Activated CD4-positive, alpha-beta T cell treated with anti-CD3 and anti-CD28 coated beads, Interleukin-2, amount 10 ng/mL, durations not matched to agents 7 days and 5 days (primary cell): ENCODE results near the gene ZHX3. TPM values are rescaled to one million over a fixed set of nuclear protein-coding genes. Genes with fewer than 3 reads are reported as not detected.

ENCODE experiments used
- CTCF ChIA-PET: fragments of 350-600 bp; sonication (Branson Sonifier 250); formaldehyde crosslinking; loops from one replicate; lab custom pipeline; 2021; ENCODE audit warnings: antibody characterized with exemption; lab: Charles Lee
- POLR2A ChIA-PET: fragments of 350-600 bp; sonication (Branson Sonifier 250); formaldehyde crosslinking; loops from one replicate; lab custom pipeline; 2021; ENCODE audit warnings: antibody characterized with exemption; lab: Charles Lee
- DNase-seq: peaks from one replicate; pipeline ENCODE4 v3.0.0-alpha.2; 2020
- H3K27ac Mint-ChIP-seq: one replicate; pipeline ENCODE4 v1.8.0; 2021; ENCODE audit warnings: mild to moderate bottlenecking, moderate library complexity, mixed read lengths
- H3K27me3 Mint-ChIP-seq: one replicate; pipeline ENCODE4 v1.8.0; 2021; ENCODE audit warnings: mixed read lengths
- H3K36me3 Mint-ChIP-seq: one replicate; pipeline ENCODE4 v1.8.0; 2021; ENCODE audit warnings: low read depth, mixed read lengths
- H3K4me1 Mint-ChIP-seq: one replicate; pipeline ENCODE4 v1.8.0; 2021; ENCODE audit warnings: mixed read lengths
- H3K4me3 Mint-ChIP-seq: one replicate; pipeline ENCODE4 v1.8.0; 2021; ENCODE audit warnings: mild to moderate bottlenecking, moderate library complexity, mixed read lengths
- H3K9me3 Mint-ChIP-seq: one replicate; pipeline ENCODE4 v1.8.0; 2021; ENCODE audit warnings: mixed read lengths
- total RNA-seq, 2 experiments: library from RNA; stranded (reverse); gene quantifications; one replicate each; pipeline ENCODE4 v1.2.3, GENCODE V29; 2021

Gene ZHX3
- total RNA-seq, 2 experiments from 2014 or later: 8.6 to 10.2 TPM

- peaks cover 26% of the 10 kb centered on the region for H3K4me1 Mint-ChIP-seq
- DNase-seq: no peak
- no peak overlapping the region for H3K4me3 Mint-ChIP-seq
- H3K27me3 Mint-ChIP-seq: no peaks in the 10 kb centered on the region
- ChIA-PET CTCF (no interaction called here), POLR2A (no interaction called here)
- no peaks in the 10 kb centered on the region for H3K9me3 Mint-ChIP-seq
- H3K36me3 Mint-ChIP-seq: peaks cover 50% of the 10 kb centered on the region
- H3K27ac Mint-ChIP-seq: no peak overlapping the region
These were observed 139.9 kb downstream of the ZHX3 start for GRCh38 chr20:41177636-41178035.

DNA sequence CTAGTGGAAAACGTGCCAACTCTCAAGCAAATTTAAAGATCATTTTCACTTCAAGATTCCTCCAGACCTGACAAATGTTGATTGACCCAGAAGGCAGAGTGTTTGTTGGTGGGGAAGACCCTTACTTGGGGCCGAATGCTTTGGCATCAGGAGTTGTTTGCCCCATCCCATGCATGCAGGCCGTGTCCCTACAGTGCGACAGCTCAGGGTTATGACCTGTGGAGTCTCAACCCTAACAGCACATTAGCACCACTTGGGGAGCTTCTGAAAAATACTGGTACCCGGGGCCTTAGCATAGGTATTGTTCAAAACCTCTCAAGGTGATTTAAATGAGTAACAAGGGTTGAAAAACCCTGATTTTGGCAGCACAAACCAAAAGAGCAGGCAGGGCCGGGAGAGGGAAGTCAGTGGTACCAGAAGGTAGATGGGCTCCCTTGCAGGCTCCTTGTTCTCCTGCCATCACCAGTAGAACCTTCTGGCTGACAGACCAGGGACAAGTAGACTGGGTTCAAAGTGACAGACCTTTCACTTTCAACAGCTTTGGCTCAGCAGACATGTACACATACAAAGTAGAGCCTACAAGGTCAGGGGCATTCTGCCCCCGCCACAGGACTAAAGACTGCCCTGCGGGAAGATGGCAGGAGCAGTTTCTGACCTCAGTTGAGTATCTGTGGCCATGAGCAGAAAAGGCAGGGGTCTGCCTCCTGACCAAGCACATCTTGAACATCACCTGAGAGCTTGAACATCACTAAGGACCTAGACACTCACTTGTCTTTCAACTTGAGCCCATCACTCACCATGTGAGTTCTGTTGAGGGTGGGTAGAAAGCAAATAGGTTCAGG is 140.6 kb downstream of the ZHX3 start:
- H3K36me3 Mint-ChIP-seq: peaks cover 54% of the 10 kb centered on the region
- H3K27ac Mint-ChIP-seq: no peak overlapping the region
- no peaks in the 10 kb centered on the region for H3K27me3 Mint-ChIP-seq
- H3K4me3 Mint-ChIP-seq: no peak overlapping the region
- no peaks in the 10 kb centered on the region for H3K9me3 Mint-ChIP-seq
- POLR2A ChIA-PET: no interaction called here
- CTCF ChIA-PET: interaction anchor here (0.7 to 2.2 kb wide), 3 partner anchors 19 to 209 kb away, joined by 3 to 6 read pairs (median 4); no protein-coding TSS in a partner anchor
- DNase-seq: no peak
- peaks cover 22% of the 10 kb centered on the region for H3K4me1 Mint-ChIP-seq

DNA sequence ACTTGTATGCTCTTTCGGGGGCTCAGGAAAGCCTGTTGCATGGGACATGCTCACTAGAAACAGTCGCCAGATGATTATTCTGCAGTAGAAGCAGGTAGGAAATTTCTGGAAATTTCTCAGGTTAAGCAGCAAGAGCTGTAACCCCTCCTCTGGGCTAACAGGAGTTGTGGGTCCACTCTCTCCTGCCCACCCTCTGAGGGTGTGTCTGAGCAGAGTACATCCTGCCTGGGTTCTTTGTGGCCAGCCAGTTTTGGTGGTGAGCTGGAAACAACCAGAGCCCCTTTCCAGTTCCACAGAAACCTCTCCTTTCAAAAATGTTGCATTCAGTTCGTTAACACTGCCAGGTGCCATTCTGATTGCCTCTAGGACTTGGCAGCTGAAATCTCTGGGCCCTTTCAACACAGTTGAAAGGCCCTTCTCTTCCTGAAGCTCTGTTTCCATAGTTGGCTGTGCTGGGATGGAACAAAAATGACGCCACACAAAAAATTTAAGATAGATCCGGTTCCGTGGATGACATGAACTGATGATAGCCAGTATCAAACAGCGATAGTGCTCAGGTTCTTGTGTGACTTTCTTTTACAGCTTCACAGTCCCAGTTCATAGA is 141.7 kb downstream of the ZHX3 start:
- Mint-ChIP-seq H3K27ac (no peak overlapping the region), H3K4me3 (no peak overlapping the region), H3K4me1 (peaks cover 21% of the 10 kb centered on the region), H3K9me3 (no peaks in the 10 kb centered on the region), H3K27me3 (no peaks in the 10 kb centered on the region), H3K36me3 (peaks cover 59% of the 10 kb centered on the region)
- ChIA-PET CTCF (interaction anchor here (1.8 to 2.2 kb wide), 2 partner anchors 18 to 208 kb away, joined by 4 to 6 read pairs; no protein-coding TSS in a partner anchor), POLR2A (no interaction called here)
- no peak for DNase-seq

- Mint-ChIP-seq H3K4me1 (peaks cover 26% of the 10 kb centered on the region), H3K4me3 (no peak overlapping the region), H3K27me3 (no peaks in the 10 kb centered on the region), H3K36me3 (peaks cover 61% of the 10 kb centered on the region), H3K9me3 (no peaks in the 10 kb centered on the region), H3K27ac (no peak overlapping the region)
- DNase-seq: no peak
- CTCF ChIA-PET: interaction anchor here (2.2 kb wide), 1 partner anchor 207 kb away, joined by 6 read pairs; no protein-coding TSS in a partner anchor
- POLR2A ChIA-PET: no interaction called here
These were observed 142.3 kb downstream of the ZHX3 start for GRCh38 chr20:41175201-41175651.

- H3K27ac Mint-ChIP-seq: peak overlapping the region; percentile 67
- POLR2A ChIA-PET: no interaction called here
These were observed 142.7 kb downstream of the ZHX3 start for GRCh38 chr20:41174782-41175181.

DNA sequence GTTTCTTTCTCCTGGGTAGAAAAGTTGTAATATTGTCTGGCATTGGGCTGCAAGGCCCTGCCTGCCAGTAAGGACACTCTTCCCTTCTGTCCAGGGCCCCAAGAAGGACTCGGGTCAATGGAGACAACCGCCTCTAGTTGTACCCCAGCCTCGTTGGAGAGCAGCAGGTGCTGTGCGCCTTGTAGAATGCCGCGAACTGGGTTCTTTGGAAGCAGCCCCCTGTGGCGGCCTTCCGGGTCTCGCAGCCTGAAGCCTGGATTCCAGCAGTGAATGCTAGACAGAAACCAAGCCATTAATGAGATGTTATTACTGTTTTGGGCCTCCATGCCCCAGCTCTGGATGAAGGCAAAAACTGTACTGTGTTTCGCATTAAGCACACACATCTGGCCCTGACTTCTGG is 143.2 kb downstream of the ZHX3 start:
- POLR2A ChIA-PET: no interaction called here

More at GRCh38 chr20:41174782-41175181, 142.7 kb downstream of the ZHX3 start:
- H3K4me3 Mint-ChIP-seq: no peak overlapping the region
- H3K4me1 Mint-ChIP-seq: peaks cover 26% of the 10 kb centered on the region
- no peak for DNase-seq
- CTCF ChIA-PET: interaction anchor here (2.2 kb wide), 1 partner anchor 207 kb away, joined by 6 read pairs; no protein-coding TSS in a partner anchor
- no peaks in the 10 kb centered on the region for H3K27me3 Mint-ChIP-seq
- peaks cover 63% of the 10 kb centered on the region for H3K36me3 Mint-ChIP-seq
- no peaks in the 10 kb centered on the region for H3K9me3 Mint-ChIP-seq

DNA sequence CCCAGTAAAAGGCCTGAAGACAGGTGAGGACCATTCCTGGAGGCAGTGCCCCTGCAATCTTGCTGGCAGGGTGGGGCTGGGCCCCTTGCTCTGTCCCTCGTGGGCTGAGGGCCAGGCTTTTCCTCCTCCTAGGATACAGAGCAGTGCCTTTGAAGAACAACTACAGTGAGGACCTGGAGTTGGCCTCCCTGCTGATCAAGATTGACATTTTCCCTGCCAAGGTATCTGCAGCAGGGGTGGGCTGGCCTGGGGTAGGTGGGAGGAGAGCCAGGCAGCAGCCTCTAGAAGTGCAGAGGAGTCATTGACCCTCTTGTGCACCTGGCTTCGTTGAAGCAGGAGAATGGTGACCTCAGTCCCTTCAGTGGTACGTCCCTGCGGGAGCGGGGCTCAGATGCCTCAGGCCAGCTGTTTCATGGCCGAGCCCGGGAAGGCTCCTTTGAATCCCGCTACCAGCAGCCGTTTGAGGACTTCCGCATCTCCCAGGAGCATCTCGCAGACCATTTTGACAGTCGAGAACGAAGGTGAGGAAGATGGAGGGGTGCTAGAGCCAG is 143.7 kb downstream of the ZHX3 start:
- no peak for DNase-seq
- Mint-ChIP-seq H3K4me3 (no peak overlapping the region), H3K27ac (no peak overlapping the region), H3K9me3 (no peaks in the 10 kb centered on the region), H3K36me3 (peaks cover 68% of the 10 kb centered on the region), H3K27me3 (no peaks in the 10 kb centered on the region), H3K4me1 (peaks cover 26% of the 10 kb centered on the region)
- ChIA-PET CTCF (interaction anchor here (0.6 to 2.7 kb wide), 10 partner anchors 9 to 176 kb away, joined by 3 to 13 read pairs (median 6); no protein-coding TSS in a partner anchor), POLR2A (no interaction called here)

More for the DNA sequence above, 143.2 kb downstream of the ZHX3 start:
- H3K36me3 Mint-ChIP-seq: peaks cover 66% of the 10 kb centered on the region
- no peak for DNase-seq
- CTCF ChIA-PET: interaction anchor here (2.2 to 2.7 kb wide), 2 partner anchors 17 to 206 kb away, joined by 6 to 13 read pairs; no protein-coding TSS in a partner anchor
- H3K4me3 Mint-ChIP-seq: no peak overlapping the region
- H3K9me3 Mint-ChIP-seq: no peaks in the 10 kb centered on the region
- H3K27ac Mint-ChIP-seq: peak overlapping the region; percentile 67
- H3K27me3 Mint-ChIP-seq: no peaks in the 10 kb centered on the region
- peaks cover 26% of the 10 kb centered on the region for H3K4me1 Mint-ChIP-seq

DNA sequence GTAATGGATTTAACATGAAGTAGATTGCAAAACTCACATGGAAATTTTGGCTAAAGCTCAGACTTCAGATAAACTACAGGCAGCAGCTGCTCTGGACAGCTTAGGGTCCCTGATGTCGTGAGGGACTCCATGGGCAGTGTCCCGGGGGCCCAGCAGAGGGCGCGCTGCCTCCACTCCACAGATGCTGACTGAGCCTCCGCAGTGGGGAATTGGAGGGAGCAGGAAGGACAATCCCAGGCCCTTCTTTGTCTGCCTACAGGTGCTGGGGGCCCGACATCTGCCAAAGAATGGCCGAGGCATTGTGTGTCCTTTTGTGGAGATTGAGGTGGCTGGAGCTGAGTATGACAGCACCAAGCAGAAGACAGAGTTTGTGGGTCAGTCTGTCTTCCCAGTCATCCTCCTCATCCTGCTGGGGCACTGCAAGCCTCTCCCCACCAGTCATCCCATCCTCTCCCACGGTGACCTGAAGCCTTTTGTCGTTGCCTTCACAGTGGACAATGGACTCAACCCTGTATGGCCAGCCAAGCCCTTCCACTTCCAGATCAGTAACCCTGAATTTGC is 144.3 kb downstream of the ZHX3 start:
- no peak overlapping the region for H3K27ac Mint-ChIP-seq
- no peak overlapping the region for H3K4me3 Mint-ChIP-seq
- H3K27me3 Mint-ChIP-seq: no peaks in the 10 kb centered on the region
- DNase-seq: peak; percentile 62
- H3K9me3 Mint-ChIP-seq: no peaks in the 10 kb centered on the region
- POLR2A ChIA-PET: no interaction called here
- CTCF ChIA-PET: interaction anchor here (0.6 to 2.7 kb wide), 17 partner anchors 8 to 204 kb away, joined by 3 to 13 read pairs (median 4); no protein-coding TSS in a partner anchor
- peaks cover 69% of the 10 kb centered on the region for H3K36me3 Mint-ChIP-seq
- peaks cover 26% of the 10 kb centered on the region for H3K4me1 Mint-ChIP-seq

DNA sequence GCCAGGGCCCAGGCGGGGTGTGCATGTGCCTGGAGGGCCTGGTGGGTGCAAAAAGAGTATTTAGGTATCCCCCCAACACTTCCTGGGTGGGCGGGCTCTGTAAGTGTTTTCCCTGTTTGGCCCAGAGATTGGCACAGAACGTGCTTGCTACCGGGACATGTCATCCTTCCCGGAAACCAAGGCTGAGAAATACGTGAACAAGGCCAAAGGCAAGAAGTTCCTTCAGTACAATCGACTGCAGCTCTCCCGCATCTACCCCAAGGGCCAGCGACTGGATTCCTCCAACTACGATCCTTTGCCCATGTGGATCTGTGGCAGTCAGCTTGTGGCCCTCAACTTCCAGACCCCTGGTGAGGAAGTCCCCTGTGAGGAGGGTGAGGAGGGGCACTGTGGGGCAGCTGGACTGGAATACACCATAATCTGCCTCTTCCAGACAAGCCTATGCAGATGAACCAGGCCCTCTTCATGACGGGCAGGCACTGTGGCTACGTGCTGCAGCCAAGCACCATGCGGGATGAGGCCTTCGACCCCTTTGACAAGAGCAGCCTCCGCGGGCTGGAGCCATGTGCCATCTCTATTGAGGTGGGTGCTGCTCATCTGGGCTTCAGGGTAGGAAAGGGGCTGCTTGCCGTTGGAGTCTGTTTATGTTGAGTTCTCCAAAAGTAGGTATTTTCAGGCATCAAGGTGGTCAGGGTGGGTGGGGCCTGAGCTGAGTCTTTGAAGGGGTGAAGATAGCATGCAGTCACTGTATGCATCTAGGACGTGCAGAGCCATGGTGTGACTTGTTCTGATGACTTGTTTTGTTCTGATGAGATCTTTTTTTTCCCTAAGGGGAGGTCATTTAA is 145.0 kb downstream of the ZHX3 start:
- ChIA-PET CTCF (interaction anchor here (0.7 to 2.7 kb wide), 17 partner anchors 8 to 204 kb away, joined by 3 to 13 read pairs (median 4); no protein-coding TSS in a partner anchor), POLR2A (no interaction called here)
- Mint-ChIP-seq H3K4me3 (no peak overlapping the region), H3K4me1 (peaks cover 30% of the 10 kb centered on the region), H3K27ac (peak overlapping the region; percentile 7), H3K9me3 (no peaks in the 10 kb centered on the region), H3K36me3 (peaks cover 63% of the 10 kb centered on the region), H3K27me3 (no peaks in the 10 kb centered on the region)
- no peak for DNase-seq

DNA sequence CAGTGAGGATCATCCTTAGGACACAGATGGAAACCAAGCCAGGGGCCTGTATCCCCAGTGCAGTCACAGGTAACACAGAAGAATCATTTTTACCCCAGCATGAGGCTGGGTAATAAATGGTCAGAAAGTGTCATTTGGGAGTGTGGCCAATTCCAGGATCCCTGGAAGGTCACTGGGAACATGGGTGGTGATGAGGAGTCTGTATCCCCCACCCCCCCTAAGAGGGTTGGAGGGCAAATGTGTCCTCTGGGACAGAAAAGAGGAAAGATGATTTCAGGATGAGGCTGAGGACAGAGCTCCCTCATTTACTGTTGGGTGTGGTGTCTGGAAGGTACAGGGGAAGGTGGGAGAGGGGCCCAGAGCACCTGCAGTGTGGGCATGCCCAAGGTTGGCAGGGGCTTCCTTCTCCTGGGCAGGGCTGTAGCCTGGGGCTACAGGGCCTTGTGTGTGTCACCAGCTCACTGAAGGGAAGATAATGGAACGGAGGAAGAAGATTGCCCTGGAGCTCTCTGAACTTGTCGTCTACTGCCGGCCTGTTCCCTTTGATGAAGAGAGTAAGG is 145.7 kb downstream of the ZHX3 start:
- Mint-ChIP-seq H3K27me3 (no peaks in the 10 kb centered on the region), H3K9me3 (no peaks in the 10 kb centered on the region), H3K4me1 (peaks cover 37% of the 10 kb centered on the region), H3K27ac (peak overlapping the region; percentile 52), H3K36me3 (peaks cover 69% of the 10 kb centered on the region), H3K4me3 (no peak overlapping the region)
- ChIA-PET POLR2A (no interaction called here), CTCF (interaction anchor here (0.6 to 2.7 kb wide), 8 partner anchors 9 to 154 kb away, joined by 3 to 13 read pairs (median 4); no protein-coding TSS in a partner anchor)
- no peak for DNase-seq

- H3K9me3 Mint-ChIP-seq: no peaks in the 10 kb centered on the region
- POLR2A ChIA-PET: no interaction called here
- H3K4me1 Mint-ChIP-seq: peaks cover 48% of the 10 kb centered on the region
- peak overlapping the region; percentile 62 for H3K27ac Mint-ChIP-seq
- CTCF ChIA-PET: interaction anchor here (0.5 to 1.9 kb wide), 4 partner anchors 13 to 29 kb away, joined by 3 to 5 read pairs (median 4); no protein-coding TSS in a partner anchor
- H3K27me3 Mint-ChIP-seq: no peaks in the 10 kb centered on the region
- peaks cover 72% of the 10 kb centered on the region for H3K36me3 Mint-ChIP-seq
- no peak overlapping the region for H3K4me3 Mint-ChIP-seq
- DNase-seq: no peak
These were observed 147.0 kb downstream of the ZHX3 start for GRCh38 chr20:41170386-41171105.
